Activated CD4-positive, alpha-beta T cell treated with anti-CD3 and anti-CD28 coated beads for 4 hours (primary cell): ENCODE measurements around the gene MMP24.
"Not testable (repeated sequence)": the region's sequence is repeated elsewhere in the genome, so short reads cannot be mapped to it uniquely, and the experiment has no call there.

ENCODE experiments used
- DNase-seq, 2 donors: peaks; one replicate each; pipeline ENCODE4 v3.0.0-alpha.2; 2020

The MMP24 gene

DNA sequence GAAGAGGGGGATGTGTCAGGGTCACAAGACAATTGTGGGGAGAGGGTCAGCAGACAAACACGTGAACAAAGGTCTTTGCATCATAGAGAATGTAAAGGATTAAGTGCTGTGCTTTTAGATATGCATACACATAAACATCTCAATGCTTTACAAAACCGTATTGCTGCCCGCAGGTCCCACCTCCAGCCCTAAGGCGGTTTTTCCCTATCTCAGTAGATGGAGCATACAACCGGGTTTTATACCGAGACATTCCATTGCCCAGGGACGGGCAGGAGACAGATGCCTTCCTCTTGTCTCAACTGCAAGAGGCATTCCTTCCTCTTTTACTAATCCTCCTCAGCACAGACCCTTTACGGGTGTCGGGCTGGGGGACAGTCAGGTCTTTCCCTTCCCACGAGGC lies 35.8 kb downstream of the MMP24 start:
- DNase-seq, result not testable (repeated sequence)

DNA sequence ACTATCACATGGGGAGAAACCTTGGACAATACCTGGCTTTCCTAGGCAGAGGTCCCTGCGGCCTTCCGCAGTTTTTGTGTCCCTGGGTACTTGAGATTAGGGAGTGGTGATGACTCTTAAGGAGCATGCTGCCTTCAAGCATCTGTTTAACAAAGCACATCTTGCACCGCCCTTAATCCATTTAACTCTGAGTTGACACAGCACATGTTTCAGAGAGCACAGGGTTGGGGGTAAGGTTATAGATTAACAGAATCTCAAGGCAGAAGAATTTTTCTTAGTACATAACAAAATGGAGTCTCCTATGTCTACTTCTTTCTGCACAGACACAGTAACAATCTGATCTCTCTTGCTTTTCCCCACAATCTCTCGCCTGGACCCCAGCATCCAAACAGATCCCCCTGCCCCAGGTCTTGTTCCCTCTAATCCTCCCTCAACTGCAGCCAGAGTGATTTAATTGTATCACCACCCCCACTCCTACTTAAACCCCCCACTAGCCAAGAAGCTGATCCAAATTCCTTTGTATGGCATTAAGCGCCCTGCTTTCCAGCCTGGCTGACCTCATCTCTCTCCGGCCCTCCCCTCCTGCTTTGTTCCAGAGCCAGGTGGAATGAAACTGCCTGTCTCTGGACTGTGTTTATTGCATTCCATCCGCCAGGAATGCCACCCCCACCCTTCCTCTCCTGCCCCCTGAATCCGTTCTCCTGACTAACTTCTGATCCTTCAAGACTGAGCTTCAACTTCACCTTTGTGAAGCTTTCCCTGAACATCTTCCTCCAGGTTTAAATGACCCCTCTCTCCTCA lies 36.4 kb downstream of the MMP24 start:
- not testable (repeated sequence) for DNase-seq

DNA sequence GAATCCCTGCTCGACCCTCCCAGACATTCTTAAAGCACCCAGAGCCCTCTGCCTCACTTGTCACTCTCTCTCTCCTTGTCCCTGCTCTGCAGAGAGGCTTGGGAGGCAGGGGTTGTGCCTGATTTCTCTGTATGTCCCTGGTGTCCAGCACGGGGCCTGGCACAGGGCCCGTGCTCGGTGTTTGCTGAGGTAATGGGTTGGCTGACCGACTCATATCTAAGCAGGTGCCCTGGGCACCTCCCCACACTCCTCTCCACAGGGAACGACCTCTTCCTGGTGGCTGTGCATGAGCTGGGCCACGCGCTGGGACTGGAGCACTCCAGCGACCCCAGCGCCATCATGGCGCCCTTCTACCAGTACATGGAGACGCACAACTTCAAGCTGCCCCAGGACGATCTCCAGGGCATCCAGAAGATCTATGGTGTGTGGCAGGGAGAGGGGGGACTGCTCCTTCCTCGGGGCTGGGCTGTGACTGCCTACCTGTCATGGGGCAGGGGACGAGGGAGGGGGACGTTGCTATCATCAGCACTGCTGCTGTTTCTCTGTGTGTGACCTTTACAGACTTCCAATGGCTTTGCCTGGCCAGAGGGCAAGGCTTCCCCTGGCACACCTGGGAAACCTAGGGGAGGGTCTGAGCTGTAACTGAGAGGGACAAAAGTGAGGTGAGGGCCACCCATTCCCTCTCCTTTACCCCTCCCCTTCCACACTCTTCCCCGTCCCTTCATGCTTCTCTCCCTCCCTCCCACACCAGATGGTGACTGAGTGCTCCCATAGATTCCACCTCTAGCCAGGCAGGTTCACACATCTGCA lies 37.2 kb downstream of the MMP24 start:
- no peak for DNase-seq

DNA sequence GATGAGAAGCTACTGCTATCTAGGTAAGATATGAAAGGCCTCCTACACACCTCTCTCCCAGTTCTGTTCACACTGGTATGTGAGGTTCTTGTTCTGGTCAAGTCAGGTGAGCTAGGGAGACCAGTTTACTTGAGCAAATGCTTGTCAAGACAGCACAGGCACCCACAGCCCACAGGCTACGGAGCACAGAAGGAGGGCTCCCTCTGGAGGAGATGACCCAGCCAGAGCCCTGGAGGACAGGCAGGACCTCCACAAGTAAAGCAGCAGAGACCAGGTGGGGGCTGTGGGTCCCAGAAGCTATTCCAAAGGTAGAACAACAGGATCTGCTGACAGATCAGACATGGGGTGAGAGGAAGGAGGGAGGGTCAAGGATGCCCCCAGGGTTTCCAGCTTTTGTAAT lies 38.3 kb downstream of the MMP24 start:
- DNase-seq, result no peak

DNA sequence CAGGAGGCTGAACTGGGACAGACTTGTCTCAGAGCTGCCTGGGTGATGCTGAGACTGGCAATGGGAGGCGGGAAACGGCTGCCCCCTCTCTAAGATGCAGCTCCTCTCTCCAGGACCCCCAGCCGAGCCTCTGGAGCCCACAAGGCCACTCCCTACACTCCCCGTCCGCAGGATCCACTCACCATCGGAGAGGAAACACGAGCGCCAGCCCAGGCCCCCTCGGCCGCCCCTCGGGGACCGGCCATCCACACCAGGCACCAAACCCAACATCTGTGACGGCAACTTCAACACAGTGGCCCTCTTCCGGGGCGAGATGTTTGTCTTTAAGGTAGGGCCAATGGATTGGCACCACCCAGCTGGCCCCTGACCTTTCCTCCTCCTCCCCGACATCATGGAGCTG lies 40.6 kb downstream of the MMP24 start:
- no peak for DNase-seq

DNA sequence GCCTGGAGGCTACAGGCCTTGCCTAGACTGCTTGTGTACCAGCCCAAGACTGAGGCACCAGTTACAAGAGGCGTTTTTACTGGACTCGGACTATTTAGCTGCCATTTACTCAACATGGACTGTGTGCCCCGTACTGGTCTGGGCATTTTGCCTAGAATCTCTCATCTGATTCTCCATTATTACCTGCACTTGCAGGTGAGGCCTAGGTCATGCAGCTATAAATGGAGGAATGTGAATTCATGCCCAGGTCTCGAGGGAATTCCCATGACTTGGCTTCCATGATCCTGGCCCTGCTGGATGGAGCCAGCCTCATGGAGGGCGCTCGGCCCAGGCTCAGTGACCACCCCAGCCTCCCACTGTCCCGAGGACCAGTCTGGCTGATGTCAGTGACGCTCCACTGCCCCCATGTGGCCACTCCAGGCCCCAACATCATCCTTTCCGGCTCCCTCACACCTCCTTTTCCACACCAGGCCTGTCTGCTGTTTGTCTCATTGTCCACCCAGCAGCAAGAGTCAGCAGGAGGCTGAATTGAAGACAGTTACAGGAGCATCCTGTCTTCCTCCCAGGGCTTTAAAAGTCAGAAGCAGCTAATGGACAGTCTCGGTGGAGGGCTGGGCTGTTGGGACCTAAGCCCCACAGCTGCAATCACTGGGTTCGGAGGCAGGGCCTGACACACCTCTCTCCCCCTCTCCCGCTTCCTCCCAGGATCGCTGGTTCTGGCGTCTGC lies 42.7 kb downstream of the MMP24 start:
- peak in 1 of 2 donors; percentile 26 for DNase-seq

DNA sequence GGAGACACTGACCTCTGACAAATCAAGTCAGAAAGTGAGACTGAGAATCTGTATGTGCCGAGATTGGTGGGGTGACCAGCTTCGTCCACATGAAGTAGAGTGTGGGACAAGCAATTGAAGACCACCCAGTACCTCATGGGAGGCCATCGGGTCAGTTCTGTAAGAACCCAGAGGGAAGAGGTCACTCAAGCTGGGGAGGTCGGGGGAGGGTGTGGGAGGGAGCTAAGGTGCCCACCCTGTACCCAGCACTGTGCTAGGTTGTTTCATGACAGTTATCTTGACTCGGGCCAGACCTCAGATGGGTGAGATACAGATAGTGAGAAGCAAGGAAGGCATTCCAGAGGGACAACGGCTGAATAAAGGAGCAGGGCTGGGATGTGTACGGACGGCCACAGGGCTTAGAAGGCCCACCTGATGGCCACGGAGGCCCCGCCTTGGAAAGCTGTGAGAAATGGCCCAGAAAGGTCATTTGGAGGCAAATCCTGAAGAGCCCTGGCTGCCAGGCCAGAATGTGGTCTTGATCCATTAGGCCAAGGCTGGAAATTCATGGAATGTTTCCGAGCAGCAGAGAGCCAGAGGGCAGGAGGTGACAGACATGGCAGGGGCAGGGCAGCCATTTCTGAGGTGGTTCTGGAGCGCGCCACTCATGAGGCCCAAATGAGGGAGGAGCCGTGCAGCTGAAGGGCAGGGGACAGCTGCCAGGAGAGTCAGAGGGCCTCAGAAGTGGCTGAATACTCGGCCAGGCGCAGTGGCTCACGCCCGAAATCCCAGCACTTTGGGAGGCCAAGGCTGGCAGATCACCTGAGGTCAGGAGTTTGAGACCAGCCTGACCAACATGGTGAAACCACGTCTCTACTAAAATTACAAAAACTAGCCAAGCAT lies 43.8 kb downstream of the MMP24 start:
- no peak for DNase-seq

DNA sequence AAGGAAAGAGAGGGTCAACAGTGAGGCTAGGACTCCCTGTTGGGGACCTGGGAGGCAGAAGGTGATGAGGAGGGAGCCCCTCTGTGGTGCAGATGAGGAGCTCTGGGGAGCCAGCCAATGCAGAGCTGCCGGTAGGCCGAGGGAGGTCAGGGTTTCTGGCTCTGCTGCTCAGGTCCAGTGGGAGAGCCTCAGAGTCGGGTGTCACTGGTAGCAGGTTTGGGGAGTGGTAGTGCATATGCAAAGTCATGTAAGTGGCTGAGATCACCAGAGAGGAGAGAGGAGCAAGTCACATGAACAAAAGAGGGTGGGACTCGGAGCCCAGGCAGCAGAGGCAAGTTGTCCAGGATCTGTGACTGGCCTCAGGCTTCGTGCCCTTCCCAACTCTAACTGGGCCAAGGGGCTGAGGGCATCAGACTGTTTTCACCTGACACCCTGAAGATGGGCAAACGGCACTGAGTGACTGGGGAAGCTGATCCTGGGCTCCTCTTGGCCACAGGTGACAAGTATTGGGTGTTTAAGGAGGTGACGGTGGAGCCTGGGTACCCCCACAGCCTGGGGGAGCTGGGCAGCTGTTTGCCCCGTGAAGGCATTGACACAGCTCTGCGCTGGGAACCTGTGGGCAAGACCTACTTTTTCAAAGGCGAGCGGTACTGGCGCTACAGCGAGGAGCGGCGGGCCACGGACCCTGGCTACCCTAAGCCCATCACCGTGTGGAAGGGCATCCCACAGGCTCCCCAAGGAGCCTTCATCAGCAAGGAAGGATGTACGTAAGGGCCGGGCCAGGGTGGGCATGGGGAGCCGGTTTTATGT lies 44.8 kb downstream of the MMP24 start:
- no peak for DNase-seq

DNA sequence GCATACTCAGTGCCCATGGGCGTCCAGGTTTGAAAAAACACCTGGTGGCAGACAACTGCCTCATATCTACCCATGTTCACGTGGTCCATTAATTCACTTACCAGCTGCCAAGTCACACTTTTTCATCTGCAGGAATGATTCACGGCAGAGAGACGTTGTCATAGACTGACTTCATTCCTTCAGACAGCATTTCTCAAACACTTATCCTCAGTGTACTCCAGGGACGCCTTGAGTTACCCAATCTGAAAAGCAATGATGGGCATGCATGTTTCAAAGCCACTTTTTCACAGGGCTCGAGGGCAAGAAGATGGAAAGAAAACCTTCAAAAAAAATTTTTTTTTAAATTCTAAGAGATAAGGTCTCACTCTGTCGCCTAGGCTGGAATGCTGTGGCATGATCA lies 45.4 kb downstream of the MMP24 start:
- DNase-seq, result no peak

DNA sequence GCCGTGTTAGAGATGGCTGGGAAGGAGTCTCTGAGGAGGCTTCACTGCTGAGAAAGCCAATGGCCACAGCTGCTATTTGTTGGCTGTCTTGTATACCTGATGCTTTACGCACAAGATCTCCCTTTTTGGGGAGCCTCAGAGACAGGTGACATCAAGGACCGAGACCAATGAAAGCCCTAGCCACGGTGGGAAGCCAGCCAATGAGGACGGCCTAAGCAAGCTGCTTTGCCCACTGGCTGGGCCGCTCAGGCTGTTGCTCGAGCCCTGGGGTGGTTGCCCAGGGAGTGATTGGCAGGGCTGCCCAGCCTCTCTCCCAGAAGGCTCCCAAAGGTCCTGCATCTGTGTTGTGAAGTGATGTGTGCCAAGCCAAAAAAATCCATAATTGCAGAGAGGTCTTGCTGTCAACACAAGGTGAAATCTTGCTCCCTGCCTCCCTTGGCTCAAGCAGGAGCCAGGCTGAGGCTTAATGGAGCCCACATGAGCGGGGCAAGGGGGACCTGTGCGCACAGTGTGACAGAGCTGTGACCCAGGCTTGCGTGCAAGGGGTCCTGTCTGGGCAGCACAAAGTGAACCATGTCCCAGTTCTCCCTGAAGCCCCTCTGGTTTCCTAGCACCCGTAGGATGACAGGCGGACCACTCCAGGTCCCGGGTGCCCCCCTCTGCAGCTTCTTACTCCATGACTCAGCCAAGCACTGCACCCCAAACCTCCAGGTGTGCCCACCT lies 47.1 kb downstream of the MMP24 start:
- no peak for DNase-seq

DNA sequence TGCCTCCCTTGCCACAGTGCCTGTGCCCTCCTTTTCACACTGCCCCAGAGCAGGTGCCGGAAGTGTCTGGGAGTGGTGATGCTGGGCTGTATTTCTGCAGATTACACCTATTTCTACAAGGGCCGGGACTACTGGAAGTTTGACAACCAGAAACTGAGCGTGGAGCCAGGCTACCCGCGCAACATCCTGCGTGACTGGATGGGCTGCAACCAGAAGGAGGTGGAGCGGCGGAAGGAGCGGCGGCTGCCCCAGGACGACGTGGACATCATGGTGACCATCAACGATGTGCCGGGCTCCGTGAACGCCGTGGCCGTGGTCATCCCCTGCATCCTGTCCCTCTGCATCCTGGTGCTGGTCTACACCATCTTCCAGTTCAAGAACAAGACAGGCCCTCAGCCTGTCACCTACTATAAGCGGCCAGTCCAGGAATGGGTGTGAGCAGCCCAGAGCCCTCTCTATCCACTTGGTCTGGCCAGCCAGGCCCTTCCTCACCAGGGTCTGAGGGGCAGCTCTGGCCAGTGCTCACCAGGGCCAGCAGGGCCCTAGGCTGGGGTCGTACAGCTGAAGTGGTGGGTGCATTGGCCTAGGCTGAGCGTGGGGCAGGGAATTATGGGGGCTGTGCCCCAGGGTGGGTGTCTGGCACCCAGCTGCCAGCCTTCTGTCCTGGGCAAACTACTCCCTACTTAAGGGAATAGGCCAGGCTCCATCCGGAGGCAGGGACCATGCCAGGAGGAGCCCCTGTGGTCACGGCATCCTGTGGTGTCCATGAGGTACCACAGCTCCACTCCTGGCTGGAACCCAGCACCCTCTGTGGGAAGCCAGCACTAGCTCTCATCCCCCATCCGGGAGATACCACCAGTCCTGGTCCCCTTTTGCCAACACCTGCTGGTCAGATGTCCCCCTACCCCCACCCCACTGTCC lies 47.9 kb downstream of the MMP24 start:
- DNase-seq, result no peak

DNA sequence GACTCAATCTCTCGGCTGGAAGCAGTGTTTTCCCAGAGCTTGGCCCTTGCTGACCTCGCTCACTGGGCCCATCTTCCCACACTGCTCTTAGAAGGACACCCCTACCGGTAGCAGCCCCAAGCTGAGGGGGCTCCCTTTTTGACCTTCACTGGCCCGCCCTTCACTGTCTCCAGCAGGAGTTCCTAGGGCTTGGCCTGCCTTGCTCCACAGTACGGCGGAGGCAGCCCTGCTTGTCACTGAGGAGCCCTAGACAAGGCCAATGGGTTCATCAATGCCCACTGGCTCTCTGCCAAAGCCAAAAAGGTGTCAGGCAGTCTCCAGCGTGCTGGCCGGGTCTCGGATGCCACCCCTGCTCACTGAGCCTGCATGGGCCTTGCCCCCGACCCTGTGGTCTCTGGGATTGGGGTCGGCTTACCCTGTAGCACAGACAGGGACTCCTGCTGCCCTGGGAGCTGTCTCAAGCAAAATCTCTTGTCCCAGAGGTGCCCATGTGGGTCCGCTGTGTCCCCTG lies 49.3 kb downstream of the MMP24 start:
- DNase-seq, result no peak

DNA sequence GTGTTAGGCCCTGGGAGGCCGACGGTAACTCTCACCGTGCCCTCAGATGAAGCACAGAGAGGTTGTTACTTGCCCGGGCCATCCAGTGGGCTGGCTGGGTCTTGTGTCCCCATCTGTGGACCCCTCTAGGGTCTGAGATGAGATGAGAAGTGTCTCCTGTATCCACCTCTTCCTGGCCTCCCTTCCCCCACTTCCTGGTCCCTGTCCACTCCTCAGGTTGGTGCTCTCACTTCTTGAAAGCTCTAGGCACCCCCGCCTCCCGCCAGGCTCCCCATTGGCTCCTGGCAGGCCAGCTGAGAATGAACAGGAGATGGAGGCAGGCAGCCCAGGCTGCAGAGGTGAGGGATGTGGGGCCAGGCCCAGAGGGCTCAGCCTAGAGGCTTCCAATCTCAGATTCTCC lies 49.9 kb downstream of the MMP24 start:
- DNase-seq, result no peak

DNA sequence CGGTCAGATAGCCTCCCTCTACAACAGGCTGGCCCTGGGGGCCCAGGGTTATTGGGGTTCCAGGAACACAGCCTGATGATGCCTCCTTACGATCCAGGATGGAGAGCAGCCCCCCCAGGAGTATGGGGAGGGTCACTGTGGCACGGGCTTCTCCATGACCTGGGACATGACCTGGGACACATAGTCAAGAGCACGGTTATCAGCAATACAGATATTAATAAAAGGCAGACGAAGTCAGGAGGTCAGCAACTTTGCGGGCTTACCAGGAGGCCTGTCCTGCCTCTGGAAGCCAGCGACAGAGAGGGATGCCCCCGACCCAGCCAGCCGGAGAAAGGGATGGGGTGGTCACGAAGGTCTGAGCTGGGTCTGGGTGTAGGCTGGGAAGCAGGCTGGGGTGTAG lies 50.6 kb downstream of the MMP24 start:
- no peak for DNase-seq

DNA sequence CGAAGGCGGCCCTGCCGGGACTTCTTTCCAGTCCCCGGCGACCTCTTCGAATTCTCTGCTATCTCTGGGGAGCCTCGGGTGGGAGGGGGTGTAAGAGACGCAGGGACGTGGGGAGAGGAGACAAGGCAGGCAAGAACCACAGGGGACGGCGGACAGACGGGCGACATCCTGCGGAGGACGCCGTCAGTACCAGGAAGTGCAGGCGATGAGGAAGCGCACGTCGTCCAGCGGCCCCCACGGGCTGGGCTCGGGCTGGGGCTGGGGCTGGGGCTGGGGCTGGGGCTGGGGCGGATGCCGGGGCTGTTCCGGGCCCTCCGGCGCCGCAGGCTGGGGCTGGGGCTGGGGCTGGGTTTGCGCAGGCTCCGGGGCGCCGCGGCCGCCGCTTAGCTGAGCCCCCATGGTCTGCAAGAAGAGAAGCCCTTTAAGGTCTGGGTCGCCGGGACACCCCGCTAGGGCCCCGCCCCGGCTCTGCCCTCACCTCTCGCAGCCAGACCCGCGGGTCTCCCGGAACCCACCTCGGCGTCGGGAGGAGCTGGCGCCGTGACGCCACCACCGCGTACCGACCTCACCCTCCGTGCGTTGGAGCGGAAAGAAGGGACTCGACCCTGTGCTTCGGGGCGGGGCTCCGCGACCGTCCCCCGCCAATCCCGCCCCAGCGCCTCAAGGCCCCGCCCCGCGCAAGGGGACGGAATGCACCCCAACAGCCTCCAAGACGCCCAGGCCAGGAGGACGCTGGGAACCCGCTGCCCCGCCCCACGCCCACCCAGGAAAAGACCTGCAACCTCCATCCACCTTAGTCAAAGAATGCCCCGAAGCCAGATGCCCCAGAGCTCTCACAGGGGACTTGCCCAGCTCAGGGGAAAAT lies 51.3 kb downstream of the MMP24 start, which contains the start of gene MMP24OS:
Gene MMP24OS, minus strand, starts transcription at position 592 of the 865 bp plus-strand sequence. Its CDS starts 193 bp downstream, at position 399.
- DNase-seq, result peak; percentile 86

DNA sequence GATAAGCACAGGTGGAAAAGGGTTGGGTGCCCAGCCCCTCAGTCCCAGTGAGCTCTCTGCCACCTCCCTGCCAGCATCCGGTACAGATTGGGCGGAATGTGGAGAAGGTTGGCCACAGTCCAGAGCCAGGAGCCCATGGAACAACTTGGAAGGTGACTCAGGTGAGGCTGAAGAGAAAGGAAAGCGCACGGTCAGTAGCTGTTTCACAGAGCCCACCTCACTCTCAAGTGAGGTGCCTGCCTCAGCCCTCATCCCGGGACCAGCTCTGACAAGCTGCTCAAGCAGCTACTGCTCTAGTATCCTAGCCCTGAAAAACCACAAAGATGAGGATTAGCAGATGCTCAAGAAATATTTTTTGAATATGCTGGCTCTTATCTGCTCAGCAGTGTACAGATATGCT lies 52.5 kb downstream of the MMP24 start:
- DNase-seq, result no peak

DNA sequence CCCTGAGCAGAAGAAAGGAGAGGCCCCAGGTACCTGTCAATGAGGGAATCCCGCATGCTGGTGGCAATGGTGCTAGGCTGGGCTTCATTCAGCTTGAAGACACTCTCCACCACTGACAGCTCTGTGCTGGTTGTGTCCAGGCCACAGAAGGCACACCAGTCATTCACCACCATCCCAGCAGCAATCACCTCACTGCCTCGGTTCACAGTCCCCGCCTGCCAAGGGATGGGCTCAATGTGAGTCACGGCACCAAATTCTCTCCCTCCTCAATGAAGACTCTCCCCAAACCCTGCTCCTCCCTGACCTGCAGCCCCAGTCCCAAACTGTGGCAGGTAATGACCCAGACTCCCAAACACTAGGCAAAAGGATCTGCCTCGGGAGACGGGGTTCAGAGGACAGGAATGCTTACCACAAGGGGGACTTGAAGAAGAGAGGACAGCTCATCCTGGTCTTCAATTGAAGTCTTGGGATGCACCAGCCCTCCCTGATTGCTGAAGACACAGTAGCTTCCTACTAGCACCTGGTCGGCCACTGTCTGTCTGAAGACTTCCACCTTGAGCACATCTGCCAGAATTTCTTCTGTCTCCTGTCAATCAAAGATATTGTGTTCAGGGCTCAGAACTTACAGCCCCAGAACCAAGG lies 53.2 kb downstream of the MMP24 start:
- no peak for DNase-seq

DNA sequence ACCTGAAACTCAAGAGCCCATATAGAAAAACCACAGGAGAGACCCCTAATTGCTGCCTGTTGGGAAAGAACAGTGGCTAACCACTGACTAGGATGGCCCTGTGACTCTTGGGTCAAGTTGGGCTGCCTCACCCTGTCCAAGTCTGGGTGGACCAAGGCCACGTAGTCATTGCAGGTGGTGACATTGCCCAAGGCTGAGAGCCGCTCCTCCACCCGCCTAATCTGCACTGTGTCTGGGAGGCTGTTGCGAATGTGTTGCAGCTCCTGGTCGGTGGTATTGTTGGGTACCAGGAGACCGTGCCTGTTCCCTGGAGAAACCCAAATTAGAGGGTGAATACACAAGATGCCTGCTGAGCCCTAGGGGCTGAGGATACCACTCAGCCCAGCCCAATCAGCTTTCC lies 54.0 kb downstream of the MMP24 start:
- no peak for DNase-seq
